HG02623 (cell line): ENCODE data around the gene PLCD1.
A peak's percentile ranks its signal among the peaks of the same experiment; 100 is the strongest.

ENCODE experiments used
- ATAC-seq: cut with Tn5 transposase; IDR thresholded peaks from one replicate; pipeline ENCODE4 v1.9.1; 2021; ENCODE audit warnings: moderate library complexity; ENCODE audit not compliant: unreplicated experiment

The PLCD1 gene

GRCh38 chr3:38001456-38002081, 27.9 kb downstream of the PLCD1 start:
- ATAC-seq: no peak

- no peak for ATAC-seq
Observed at GRCh38 chr3:38000965-38001455, 28.4 kb downstream of the PLCD1 start.

GRCh38 chr3:38000242-38000916, 29.1 kb downstream of the PLCD1 start:
- no peak for ATAC-seq

- no peak for ATAC-seq
Observed at GRCh38 chr3:37999836-38000235, 29.6 kb downstream of the PLCD1 start.

- no peak for ATAC-seq
Observed at GRCh38 chr3:37997791-37998370, 31.6 kb downstream of the PLCD1 start.

GRCh38 chr3:37997342-37997741, 32.1 kb downstream of the PLCD1 start:
- no peak for ATAC-seq

GRCh38 chr3:37996785-37997301, 32.6 kb downstream of the PLCD1 start:
- ATAC-seq: peak; percentile 45

- ATAC-seq: no peak
Observed at GRCh38 chr3:37995652-37996641, 33.5 kb downstream of the PLCD1 start.

- no peak for ATAC-seq
Observed at GRCh38 chr3:37994639-37994972, 34.8 kb downstream of the PLCD1 start.

- ATAC-seq: peak; percentile 57
Observed at GRCh38 chr3:37993820-37994638, 35.4 kb downstream of the PLCD1 start.

- no peak for ATAC-seq
Observed at GRCh38 chr3:37993460-37993819, 36.0 kb downstream of the PLCD1 start.

- no peak for ATAC-seq
Observed at GRCh38 chr3:37993067-37993455, 36.4 kb downstream of the PLCD1 start.

GRCh38 chr3:37992271-37993066, 37.0 kb downstream of the PLCD1 start:
- no peak for ATAC-seq

- no peak for ATAC-seq
Observed at GRCh38 chr3:37991823-37992222, 37.6 kb downstream of the PLCD1 start.

GRCh38 chr3:37991109-37991508, 38.3 kb downstream of the PLCD1 start:
- no peak for ATAC-seq

GRCh38 chr3:37990527-37990926, 38.9 kb downstream of the PLCD1 start, which contains the start of gene VILL:
VILL (plus strand) TSS chr3:37990786; CDS start chr3:37993673, 2,887 bp downstream.
- ATAC-seq: no peak

GRCh38 chr3:37989821-37990480, 39.5 kb downstream of the PLCD1 start:
- no peak for ATAC-seq

GRCh38 chr3:37988931-37989525, 40.4 kb downstream of the PLCD1 start:
- ATAC-seq: no peak
